Cardiac fibroblast (primary cell): Measurements from ENCODE around the gene MCM3AP.
"Not testable (repeated sequence)": the region's sequence is repeated elsewhere in the genome, so short reads cannot be mapped to it uniquely, and the experiment has no call there.

Experiments
- DNase-seq, 2 donors: peaks; one replicate each; pipeline versions ENCODE4 v3.0.0 to v3.0.0-alpha.2; 2010; ENCODE audit warnings: low read depth in 2 of 2
- H3K4me3 ChIP-seq, 2 donors: replicated peaks in 1 of 2; 1 replicate in 1 of 2; 2 replicates in 1 of 2; pipeline ENCODE4 v1.5.1; 2011; ENCODE audit warnings: low read depth in 2 of 2, low read length in 2 of 2, mild to moderate bottlenecking in 2 of 2, moderate library complexity in 1 of 2
- TF ChIP-seq, protein P1 (sequence below): IDR thresholded peaks from one replicate; pipeline ENCODE4 v1.5.1; 2011; ENCODE audit warnings: low read depth, mild to moderate bottlenecking, low read length, inconsistent platforms

MCM3AP gene

GRCh38 chr21:46205766-46206162 lies 79.6 kb downstream of the MCM3AP start:
- no peak overlapping the region for H3K4me3 ChIP-seq
- TF ChIP-seq, protein P1, sequence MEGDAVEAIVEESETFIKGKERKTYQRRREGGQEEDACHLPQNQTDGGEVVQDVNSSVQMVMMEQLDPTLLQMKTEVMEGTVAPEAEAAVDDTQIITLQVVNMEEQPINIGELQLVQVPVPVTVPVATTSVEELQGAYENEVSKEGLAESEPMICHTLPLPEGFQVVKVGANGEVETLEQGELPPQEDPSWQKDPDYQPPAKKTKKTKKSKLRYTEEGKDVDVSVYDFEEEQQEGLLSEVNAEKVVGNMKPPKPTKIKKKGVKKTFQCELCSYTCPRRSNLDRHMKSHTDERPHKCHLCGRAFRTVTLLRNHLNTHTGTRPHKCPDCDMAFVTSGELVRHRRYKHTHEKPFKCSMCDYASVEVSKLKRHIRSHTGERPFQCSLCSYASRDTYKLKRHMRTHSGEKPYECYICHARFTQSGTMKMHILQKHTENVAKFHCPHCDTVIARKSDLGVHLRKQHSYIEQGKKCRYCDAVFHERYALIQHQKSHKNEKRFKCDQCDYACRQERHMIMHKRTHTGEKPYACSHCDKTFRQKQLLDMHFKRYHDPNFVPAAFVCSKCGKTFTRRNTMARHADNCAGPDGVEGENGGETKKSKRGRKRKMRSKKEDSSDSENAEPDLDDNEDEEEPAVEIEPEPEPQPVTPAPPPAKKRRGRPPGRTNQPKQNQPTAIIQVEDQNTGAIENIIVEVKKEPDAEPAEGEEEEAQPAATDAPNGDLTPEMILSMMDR: no peak
- DNase-seq: no peak

- DNase-seq: no peak
- TF ChIP-seq, protein P1: no peak
- H3K4me3 ChIP-seq: no peak overlapping the region
These were observed 80.2 kb downstream of the MCM3AP start for GRCh38 chr21:46205166-46205565.

- no peak for DNase-seq
- TF ChIP-seq, protein P1: no peak
- H3K4me3 ChIP-seq: no peak overlapping the region
These were observed 82.2 kb downstream of the MCM3AP start for GRCh38 chr21:46203203-46203600.

- peak in 1 of 2 donors; percentile 15 for DNase-seq
- TF ChIP-seq, protein P1: no peak
- H3K4me3 ChIP-seq: no peak overlapping the region
These were observed 82.7 kb downstream of the MCM3AP start for GRCh38 chr21:46202592-46203202.

GRCh38 chr21:46200877-46201803 lies 84.3 kb downstream of the MCM3AP start:
- not testable (repeated sequence) for DNase-seq, H3K4me3 ChIP-seq

DNA sequence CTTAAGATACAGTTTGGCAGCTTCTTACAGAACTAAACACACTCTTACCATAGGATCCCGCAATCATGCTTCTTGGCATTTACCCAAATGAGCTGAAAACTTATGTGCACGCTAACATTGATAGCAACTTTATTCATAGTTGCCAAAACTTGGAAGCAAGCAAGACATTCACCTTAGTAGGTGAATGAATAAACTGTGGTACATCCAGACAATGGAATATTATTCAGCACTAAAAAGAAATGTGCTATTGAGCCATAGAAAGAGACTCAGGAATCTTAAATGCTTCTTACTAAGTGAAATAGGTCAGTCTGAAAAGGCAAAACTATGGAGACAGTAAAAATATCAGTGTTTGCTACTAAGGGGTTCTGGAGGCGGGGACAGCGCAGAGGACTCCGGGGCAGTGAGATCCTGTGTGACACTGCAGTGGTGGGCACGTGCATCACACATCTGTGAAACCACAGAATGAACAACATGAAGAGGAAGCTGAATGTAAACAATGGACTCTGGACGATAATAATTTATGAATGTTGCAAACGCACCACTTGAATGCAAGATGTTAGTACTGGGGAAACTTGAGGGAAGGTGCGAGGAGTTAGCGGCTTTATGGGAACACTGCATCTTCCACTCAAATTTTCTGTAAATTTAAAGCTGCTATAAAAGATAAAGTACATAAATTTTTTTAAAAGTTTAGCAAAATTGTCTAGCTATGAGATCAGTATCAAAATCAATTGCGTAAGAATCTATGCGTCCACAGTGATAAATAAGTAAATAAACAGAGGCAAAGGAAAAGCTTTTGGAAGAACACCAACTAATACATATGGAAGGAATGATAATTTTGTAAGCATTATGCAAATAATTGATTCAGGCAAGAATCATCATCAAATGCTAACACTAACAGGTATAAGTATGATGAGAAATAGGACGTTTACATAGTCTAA lies 85.7 kb downstream of the MCM3AP start:
- no peak overlapping the region for H3K4me3 ChIP-seq
- DNase-seq: no peak
- TF ChIP-seq, protein P1: no peak

- no peak overlapping the region for H3K4me3 ChIP-seq
- TF ChIP-seq, protein P1: no peak
- DNase-seq: no peak
These were observed 88.7 kb downstream of the MCM3AP start for GRCh38 chr21:46196733-46197132.
